Lung (tissue), 12 donors: ENCODE measurements around the gene DIP2C. TPM values are rescaled to one million over a fixed set of nuclear protein-coding genes. Genes with fewer than 3 reads are reported as not detected.
A peak's percentile ranks its signal among the peaks of the same experiment; 100 is the strongest.

ENCODE experiments used
- ATAC-seq: fragments of 200-7000 bp; cut with Tn5 transposase; one replicate; pipeline ENCODE4 v1.9.1; 2020; ENCODE audit warnings: moderate number of reproducible peaks; ENCODE audit not compliant: insufficient read depth, low FRiP score
- DNase-seq, 3 donors: peaks; one replicate each; pipeline ENCODE4 v3.0.0-alpha.2; 2013 to 2017
- H3K27ac ChIP-seq, 2 donors: one replicate each; pipeline ENCODE4 v1.5.1; 2013; ENCODE audit warnings: mild to moderate bottlenecking in 2 of 2, moderate library complexity in 2 of 2, control low read depth in 1 of 2, inconsistent platforms in 1 of 2, low read depth in 1 of 2, low read length in 1 of 2
- H3K27me3 ChIP-seq, 3 donors: one replicate each; pipeline ENCODE4 v1.5.1; 2013; ENCODE audit warnings: low read length in 2 of 3; ENCODE audit not compliant: control insufficient read depth in 3 of 3, insufficient read depth in 3 of 3
- H3K36me3 ChIP-seq, 4 donors: one replicate each; pipeline ENCODE4 v1.5.1; 2013; ENCODE audit warnings: low read length in 4 of 4, mild to moderate bottlenecking in 1 of 4, moderate library complexity in 1 of 4; ENCODE audit not compliant: control insufficient read depth in 4 of 4, insufficient read depth in 4 of 4
- H3K4me1 ChIP-seq, 5 donors: one replicate each; pipeline ENCODE4 v1.5.1; 2013; ENCODE audit warnings: low read length in 5 of 5, mild to moderate bottlenecking in 2 of 5, moderate library complexity in 1 of 5; ENCODE audit not compliant: control insufficient read depth in 5 of 5, insufficient read depth in 5 of 5
- H3K4me3 ChIP-seq: one replicate; pipeline ENCODE4 v1.5.1; 2013; ENCODE audit warnings: mild to moderate bottlenecking, control low read depth, moderate library complexity
- H3K9ac ChIP-seq, 2 donors: one replicate each; pipeline ENCODE4 v1.5.1; 2013; ENCODE audit warnings: low read length in 2 of 2, control low read depth in 1 of 2; ENCODE audit not compliant: insufficient read depth in 1 of 2
- H3K9me3 ChIP-seq, 4 donors: one replicate each; pipeline ENCODE4 v1.5.1; 2013; ENCODE audit warnings: low read length in 3 of 4, mild to moderate bottlenecking in 1 of 4, moderate library complexity in 1 of 4; ENCODE audit not compliant: control insufficient read depth in 4 of 4, insufficient read depth in 3 of 4
- CTCF ChIP-seq: IDR thresholded peaks from 2 replicates; pipeline ENCODE4 v1.5.1; 2012; ENCODE audit warnings: mild to moderate bottlenecking; ENCODE audit errors: control extremely low read depth, extremely low read depth
- WGBS, 2 donors: extraction: QIAGEN DNeasy Blood & Tissue Kit; methylation state at CpG; one replicate each; pipeline ENCODE4 v1.1.7; 2013; 5-methylcytosine and 5-hydroxymethylcytosine counted together
- polyA plus RNA-seq, 2 donors: library from polyadenylated mRNA; stranded (reverse); fragments of 200-250 nt; gene quantifications; one replicate each; pipeline ENCODE4 v1.2.1, GENCODE V29; 2013
- total RNA-seq, 2 donors: library from RNA; depleted of rRNA in 1 of 2; stranded (reverse); fragments of >200 nt in 1 of 2; gene quantifications; one replicate each; pipeline ENCODE4 v1.2.1, GENCODE V29; 2014 to 2021
- donor health status: control.
- donor health status: control.
- donor health status: Bipolar disorder and iron deficiency.
- donor health status: healthy.
- donor health status: DM: yes; HTN: yes; CAD: no.

Gene DIP2C
- total and polyA plus RNA-seq, 4 donors, result 3.6 to 20.0 (median 9.5) TPM

DNA sequence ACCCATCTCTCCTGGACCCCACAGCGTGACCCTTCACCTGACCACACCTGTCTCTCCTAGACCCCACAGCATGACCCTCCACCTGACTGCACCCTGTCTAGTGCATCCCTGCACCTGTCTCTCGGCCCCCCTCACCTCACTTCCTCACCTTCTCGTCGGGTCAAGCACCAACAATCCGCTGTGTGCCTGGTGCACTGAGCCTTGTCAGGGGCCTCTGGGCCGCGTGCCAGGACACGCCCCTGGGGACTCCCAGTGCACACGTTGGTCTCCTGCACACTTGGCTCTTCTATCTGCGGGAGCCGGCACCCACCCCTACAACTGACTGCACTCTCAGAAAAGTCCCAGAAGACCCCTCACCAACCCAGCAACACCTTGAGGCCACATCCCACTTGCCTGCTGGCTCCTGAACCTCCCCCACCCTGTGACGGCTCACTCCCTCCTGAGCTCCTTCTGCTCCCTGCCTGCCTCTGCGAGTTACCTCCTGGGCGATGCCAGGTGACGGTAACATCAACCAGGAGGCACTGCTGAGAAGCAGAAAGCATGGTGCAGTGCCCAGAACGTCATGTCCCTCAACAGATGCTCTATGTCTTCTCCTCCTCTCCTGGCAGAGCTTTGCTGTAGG, 147.6 kb downstream of the DIP2C start:
- Histone ChIP-seq H3K4me3 (no peak overlapping the region), H3K9me3 (no peaks in the 10 kb centered on the region), H3K27ac (no peak overlapping the region), H3K9ac (no peak overlapping the region), H3K4me1 (peaks cover 3 to 9% (median 7%) of the 10 kb centered on the region in 5 donors), H3K36me3 (no peaks in the 10 kb centered on the region), H3K27me3 (no peaks in the 10 kb centered on the region)
- no peak for ATAC-seq
- peak in 1 of 3 donors; percentile 36 for DNase-seq
- no peak for TF ChIP-seq CTCF
- 64 to 78% methylated on average over 16 of the region's 16 CpGs for WGBS, 2 donors

- Histone ChIP-seq H3K9ac (no peak overlapping the region), H3K36me3 (no peaks in the 10 kb centered on the region), H3K27me3 (no peaks in the 10 kb centered on the region), H3K4me1 (peaks cover 3 to 9% (median 7%) of the 10 kb centered on the region in 5 donors), H3K9me3 (no peaks in the 10 kb centered on the region), H3K27ac (no peak overlapping the region), H3K4me3 (no peak overlapping the region)
- ATAC-seq (no peak), DNase-seq (no peak)
- WGBS, 2 donors, result 71 to 80% methylated on average over 12 to 13 of the region's 13 CpGs
- TF ChIP-seq CTCF, result no peak
Observed at GRCh38 chr10:541041-541440, 148.4 kb downstream of the DIP2C start.

- no peak for DNase-seq
- 93 to 94% methylated on average over 9 of the region's 9 CpGs for WGBS, 2 donors
- no peak for ATAC-seq
- Histone ChIP-seq H3K9me3 (no peaks in the 10 kb centered on the region), H3K27ac (no peak overlapping the region), H3K4me1 (peaks cover 3 to 14% (median 7%) of the 10 kb centered on the region in 5 donors), H3K9ac (no peak overlapping the region), H3K4me3 (no peak overlapping the region), H3K36me3 (no peaks in the 10 kb centered on the region), H3K27me3 (no peaks in the 10 kb centered on the region)
- no peak for TF ChIP-seq CTCF
Observed at GRCh38 chr10:538895-539294, 150.6 kb downstream of the DIP2C start.

DNA sequence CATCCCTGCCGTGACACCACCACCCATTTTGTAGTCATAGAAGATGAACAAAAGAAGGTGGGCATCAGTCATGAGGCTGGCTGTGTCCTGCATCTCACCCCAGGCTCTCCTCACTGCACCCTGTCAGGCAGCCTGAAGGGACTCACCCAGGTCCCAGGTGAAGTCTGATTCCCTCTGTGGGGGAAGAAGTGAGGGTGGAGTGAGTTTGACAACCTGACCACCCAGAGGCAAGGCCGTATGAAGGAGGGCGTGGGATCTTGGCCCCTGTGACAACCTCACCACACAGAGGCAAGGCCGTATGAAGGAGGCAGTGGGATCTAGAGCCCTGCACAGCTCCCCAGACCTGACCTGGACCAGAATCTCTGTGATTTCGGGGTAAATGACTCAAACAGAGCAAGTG, 152.5 kb downstream of the DIP2C start:
- no peak for ATAC-seq
- TF ChIP-seq CTCF, result no peak
- H3K4me1 ChIP-seq, result peaks cover 0 to 11% (median 1%) of the 10 kb centered on the region in 5 donors
- no peak overlapping the region for H3K9ac ChIP-seq
- no peak overlapping the region for H3K4me3 ChIP-seq
- no peaks in the 10 kb centered on the region for H3K9me3 ChIP-seq
- H3K36me3 ChIP-seq, result no peaks in the 10 kb centered on the region
- H3K27ac ChIP-seq, result no peak overlapping the region
- DNase-seq, result no peak
- H3K27me3 ChIP-seq, result no peaks in the 10 kb centered on the region
- 86 to 87% methylated on average over 5 of the region's 5 CpGs for WGBS, 2 donors
